Stomach (tissue), 9 donors: ENCODE results near the gene DCLRE1C. TPM values are rescaled to one million over a fixed set of nuclear protein-coding genes. Genes with fewer than 3 reads are reported as not detected.

Experiments used
- DNase-seq, 2 donors: peaks; one replicate each; pipeline versions ENCODE4 v3.0.0 to v3.0.0-alpha.2; 2013 to 2019
- H3K27ac ChIP-seq, 5 donors: fragments of 200-600 bp in 4 of 5; sonication (generic) in 4 of 5; one replicate each; pipeline ENCODE4 v1.5.1; 2013 to 2019; ENCODE audit warnings: mild to moderate bottlenecking in 1 of 5, moderate library complexity in 1 of 5
- H3K27me3 ChIP-seq, 3 donors: fragments of 200-600 bp; sonication (generic); one replicate each; pipeline ENCODE4 v1.5.1; 2017 to 2019; ENCODE audit warnings: mixed run types in 1 of 3
- H3K36me3 ChIP-seq, 4 donors: fragments of 200-600 bp; sonication (generic); 1 replicate in 3 of 4; 2 replicates in 1 of 4; pipeline ENCODE4 v1.5.1; 2016 to 2019
- H3K4me1 ChIP-seq, 4 donors: fragments of 200-600 bp; sonication (generic); one replicate each; pipeline ENCODE4 v1.5.1; 2016 to 2019
- H3K4me3 ChIP-seq, 4 donors: fragments of 200-600 bp; sonication (generic) in 3 of 4; one replicate each; pipeline ENCODE4 v1.5.1; 2016 to 2019; ENCODE audit warnings: mild to moderate bottlenecking in 1 of 4
- H3K9me3 ChIP-seq, 4 donors: fragments of 200-600 bp; sonication (generic); one replicate each; pipeline ENCODE4 v1.5.1; 2016 to 2019
- EP300 ChIP-seq: sonication (generic); formaldehyde crosslinking; IDR thresholded peaks from one replicate; pipeline ENCODE4 v1.6.1; 2017; ENCODE audit warnings: antibody characterized with exemption
- POLR2A ChIP-seq, 4 donors: fragments of 450-650 bp; IDR thresholded peaks; one replicate each; pipeline ENCODE4 v1.6.1; 2016; ENCODE audit warnings: antibody characterized with exemption in 4 of 4, control low read depth in 2 of 4, mild to moderate bottlenecking in 1 of 4, moderate library complexity in 1 of 4
- POLR2AphosphoS5 ChIP-seq, 3 donors: sonication (generic); formaldehyde crosslinking; IDR thresholded peaks; one replicate each; pipeline ENCODE4 v1.6.1; 2016; ENCODE audit warnings: antibody characterized with exemption in 3 of 3
- WGBS, 5 donors: extraction: QIAGEN DNeasy Blood & Tissue Kit in 3 of 5; methylation state at CpG; one replicate each; pipeline versions ENCODE4 v1.1.5 to v1.1.7; 2013 to 2018; 5-methylcytosine and 5-hydroxymethylcytosine counted together
- intact Hi-C: fragments of 100-400 bp; cut with DNase I; formaldehyde crosslinking; loops from one replicate; pipeline ENCODE4 v1.15.1; 2023; ENCODE audit warnings: low total_unique reads
- polyA plus RNA-seq, 3 donors: library from polyadenylated mRNA; stranded (reverse); fragments of 200-250 nt; gene quantifications; one replicate each; pipeline ENCODE4 v1.2.3, GENCODE V29; 2013
- total RNA-seq, 5 donors: library from RNA; depleted of rRNA; stranded (reverse); fragments of >200 nt; gene quantifications; one replicate each; pipeline versions ENCODE4 v1.1.0 to v1.2.3, GENCODE V29; 2014 to 2016
- TF ChIP-seq, protein P1 (sequence below), 7 experiments: fragments of 450-650 bp in 4 of 7; fragments of 200-600 bp in 3 of 7; sonication (generic) in 3 of 7; IDR thresholded peaks; one replicate each; pipeline ENCODE4 v1.5.1; 2016 to 2019; ENCODE audit warnings: antibody characterized with exemption in 7 of 7, control low read depth in 2 of 7, mild to moderate bottlenecking in 1 of 7
- donor health status: healthy with polysubstance abuse.
- donor health status: Bipolar disorder and iron deficiency.
- donor health status: healthy.

Gene DCLRE1C
- total and polyA plus RNA-seq, 8 donors: 3.1 to 27.4 (median 7.7) TPM

DNA sequence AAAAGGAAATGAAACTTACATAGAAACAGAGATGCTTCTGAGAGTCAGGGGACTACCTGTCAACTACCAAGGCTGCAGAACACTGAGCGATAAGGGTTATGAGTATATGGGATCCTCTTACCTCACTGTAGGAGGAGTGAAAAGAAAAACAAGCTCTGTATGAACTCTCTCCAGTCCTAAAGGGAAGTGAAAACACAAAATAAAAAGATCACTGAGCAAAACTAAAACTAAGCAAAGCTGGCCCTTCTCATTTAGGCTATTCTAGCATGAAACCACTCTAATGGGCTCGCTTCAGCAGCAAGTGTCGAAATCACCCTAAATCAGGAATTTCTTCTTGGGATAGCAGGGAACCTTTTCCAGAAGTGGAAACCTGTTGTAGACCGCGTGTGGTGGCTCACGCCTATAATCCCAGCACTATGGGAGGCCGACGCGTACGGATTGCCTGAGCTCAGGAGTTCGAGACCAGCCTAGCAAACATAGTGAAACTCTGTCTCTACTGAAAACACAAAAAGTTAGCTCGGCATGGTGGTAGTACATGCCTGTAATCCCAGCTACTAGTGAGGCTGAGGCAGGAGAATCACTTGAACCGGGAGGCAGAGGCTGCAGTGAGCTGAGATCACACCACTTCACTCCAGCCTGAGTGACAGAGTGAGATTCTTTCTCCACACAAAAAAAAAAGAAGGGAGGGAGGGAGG, 27.0 kb downstream of the DCLRE1C start:
- WGBS, 5 donors: 89 to 95% (median 92%) methylated on average over 13 of the region's 13 CpGs
- DNase-seq: no peak
- Histone ChIP-seq H3K27me3 (no peaks in the 10 kb centered on the region), H3K27ac (peak overlapping the region; percentile 0 to 81 (median 73)), H3K36me3 (peaks cover 28 to 100% (median 98%) of the 10 kb centered on the region in 4 donors), H3K4me3 (no peak overlapping the region), H3K9me3 (no peaks in the 10 kb centered on the region), H3K4me1 (no peaks in the 10 kb centered on the region)
- TF ChIP-seq EP300 (no peak), POLR2A (IDR thresholded peaks at IDR 0.05) (no peak), POLR2AphosphoS5 (IDR thresholded peaks at IDR 0.05) (no peak)
- TF ChIP-seq, protein P1, sequence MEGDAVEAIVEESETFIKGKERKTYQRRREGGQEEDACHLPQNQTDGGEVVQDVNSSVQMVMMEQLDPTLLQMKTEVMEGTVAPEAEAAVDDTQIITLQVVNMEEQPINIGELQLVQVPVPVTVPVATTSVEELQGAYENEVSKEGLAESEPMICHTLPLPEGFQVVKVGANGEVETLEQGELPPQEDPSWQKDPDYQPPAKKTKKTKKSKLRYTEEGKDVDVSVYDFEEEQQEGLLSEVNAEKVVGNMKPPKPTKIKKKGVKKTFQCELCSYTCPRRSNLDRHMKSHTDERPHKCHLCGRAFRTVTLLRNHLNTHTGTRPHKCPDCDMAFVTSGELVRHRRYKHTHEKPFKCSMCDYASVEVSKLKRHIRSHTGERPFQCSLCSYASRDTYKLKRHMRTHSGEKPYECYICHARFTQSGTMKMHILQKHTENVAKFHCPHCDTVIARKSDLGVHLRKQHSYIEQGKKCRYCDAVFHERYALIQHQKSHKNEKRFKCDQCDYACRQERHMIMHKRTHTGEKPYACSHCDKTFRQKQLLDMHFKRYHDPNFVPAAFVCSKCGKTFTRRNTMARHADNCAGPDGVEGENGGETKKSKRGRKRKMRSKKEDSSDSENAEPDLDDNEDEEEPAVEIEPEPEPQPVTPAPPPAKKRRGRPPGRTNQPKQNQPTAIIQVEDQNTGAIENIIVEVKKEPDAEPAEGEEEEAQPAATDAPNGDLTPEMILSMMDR (IDR thresholded peaks at IDR 0.05): no peak
- intact Hi-C loops: no loop called here

DNA sequence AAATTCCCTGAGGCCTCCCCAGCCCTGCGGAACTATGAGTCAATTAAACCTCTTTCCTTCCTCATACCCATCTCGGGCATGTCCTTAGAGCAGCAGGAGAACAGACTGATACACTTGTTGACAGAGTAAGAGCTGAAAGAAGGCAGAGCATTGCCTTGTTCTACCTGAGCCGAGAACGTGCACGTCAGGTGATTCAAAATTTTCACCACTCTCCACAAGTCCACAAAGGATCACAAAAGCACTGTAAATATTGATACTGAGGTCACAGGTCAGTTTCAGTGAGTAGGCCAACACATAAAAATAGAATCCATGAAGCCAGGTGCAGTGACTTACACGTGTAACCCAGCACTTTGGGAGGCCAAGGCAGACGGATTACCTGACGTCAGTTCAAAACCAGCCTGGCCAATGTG, 27.8 kb downstream of the DCLRE1C start:
- H3K27ac ChIP-seq: peak overlapping the region; percentile 67 to 81 (median 73)
- H3K36me3 ChIP-seq: peaks cover 26 to 100% (median 98%) of the 10 kb centered on the region in 4 donors
- intact Hi-C loops: no loop called here
- WGBS, 5 donors: 33 to 65% (median 55%) methylated on average over 8 of the region's 8 CpGs
- DNase-seq: peak; percentile 66 to 88
- H3K4me1 ChIP-seq: no peaks in the 10 kb centered on the region
- H3K4me3 ChIP-seq: no peak overlapping the region
- TF ChIP-seq POLR2A (IDR thresholded peaks at IDR 0.05) (no peak), POLR2AphosphoS5 (IDR thresholded peaks at IDR 0.05) (peak in 2 of 3 donors; percentile 70 to 84)
- H3K9me3 ChIP-seq: no peaks in the 10 kb centered on the region
- no peaks in the 10 kb centered on the region for H3K27me3 ChIP-seq

DNA sequence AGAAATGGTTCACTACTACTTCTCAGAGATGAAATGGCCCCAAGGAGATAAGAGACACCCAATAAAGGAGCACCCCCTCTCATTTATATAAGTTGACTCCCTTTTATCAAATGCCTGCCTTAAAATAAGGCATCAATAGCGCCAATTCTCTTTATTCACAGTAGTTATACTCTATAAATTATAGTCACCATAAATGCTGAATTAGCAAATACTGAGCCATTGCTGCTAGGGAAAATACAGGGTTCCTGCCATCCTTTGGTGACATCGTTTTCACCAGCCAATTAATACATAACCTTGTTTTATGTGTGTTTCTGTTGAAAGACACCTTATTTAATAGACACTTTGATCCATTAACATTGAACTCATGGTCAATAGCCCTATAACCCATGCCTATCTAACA, 28.6 kb downstream of the DCLRE1C start:
- TF ChIP-seq, protein P1 (IDR thresholded peaks at IDR 0.05): no peak
- TF ChIP-seq POLR2A (IDR thresholded peaks at IDR 0.05) (no peak), POLR2AphosphoS5 (IDR thresholded peaks at IDR 0.05) (no peak)
- no peak for DNase-seq
- peak overlapping the region in 4 of 5 donors; percentile 67 to 81 (median 74) for H3K27ac ChIP-seq
- intact Hi-C loops: no loop called here
- no peaks in the 10 kb centered on the region for H3K27me3 ChIP-seq
- no peaks in the 10 kb centered on the region for H3K4me1 ChIP-seq
- H3K36me3 ChIP-seq: peaks cover 27 to 100% (median 98%) of the 10 kb centered on the region in 4 donors
- no peaks in the 10 kb centered on the region for H3K9me3 ChIP-seq
- WGBS, 5 donors: 97 to 99% (median 99%) methylated on average over 2 of the region's 2 CpGs
- H3K4me3 ChIP-seq: no peak overlapping the region

DNA sequence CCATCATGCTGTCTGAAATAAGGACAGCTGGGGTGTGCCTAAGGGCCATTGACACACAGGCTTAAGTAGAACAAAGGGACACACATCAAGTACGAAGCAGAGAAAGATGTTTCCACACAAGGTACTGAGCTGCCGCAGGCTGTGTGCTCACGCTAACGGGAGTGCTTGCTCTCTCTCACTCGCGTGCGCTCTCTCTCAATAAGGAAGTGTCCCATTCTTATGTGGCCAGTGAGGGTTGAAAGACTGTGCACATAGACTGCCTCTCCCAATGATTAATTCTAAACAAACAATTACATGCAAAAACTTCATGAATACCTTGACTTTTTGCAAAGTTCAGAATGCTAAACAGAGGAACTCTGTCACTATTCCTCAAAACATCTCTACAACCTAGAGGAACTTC, 29.9 kb downstream of the DCLRE1C start:
- Histone ChIP-seq H3K4me3 (no peak overlapping the region), H3K36me3 (peaks cover 35 to 100% (median 98%) of the 10 kb centered on the region in 4 donors), H3K9me3 (no peaks in the 10 kb centered on the region), H3K27ac (peak overlapping the region in 1 of 5 donors; percentile 73), H3K4me1 (no peaks in the 10 kb centered on the region), H3K27me3 (no peaks in the 10 kb centered on the region)
- intact Hi-C loops: no loop called here
- 93 to 98% (median 97%) methylated on average over 7 of the region's 7 CpGs for WGBS, 5 donors
- TF ChIP-seq EP300: no peak
- peak in 1 of 3 donors; percentile 16 for TF ChIP-seq POLR2AphosphoS5 (IDR thresholded peaks at IDR 0.05)
- TF ChIP-seq, protein P1 (IDR thresholded peaks at IDR 0.05): no peak
- DNase-seq: peak in 1 of 2 donors; percentile 20

DNA sequence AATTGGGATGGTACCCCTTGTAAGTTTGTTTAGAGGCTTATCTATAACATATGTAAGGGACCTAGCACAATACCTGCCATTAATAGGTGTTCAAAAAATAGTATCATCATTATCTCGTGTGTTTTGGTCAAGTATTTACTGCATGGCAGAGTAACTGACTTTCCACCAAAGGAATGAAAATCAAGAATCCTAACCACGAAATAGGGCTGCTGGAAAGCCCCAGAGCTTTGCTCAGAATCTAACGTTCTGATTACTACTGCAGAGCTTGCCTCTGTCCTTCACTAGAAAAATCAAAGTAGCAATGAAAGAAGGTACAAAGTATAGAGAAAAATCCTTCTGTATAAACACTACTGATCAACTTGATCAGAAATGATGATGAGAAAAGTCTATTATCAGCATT, 34.9 kb downstream of the DCLRE1C start:
- Histone ChIP-seq H3K27ac (no peak overlapping the region), H3K27me3 (no peaks in the 10 kb centered on the region), H3K4me3 (no peak overlapping the region), H3K4me1 (no peaks in the 10 kb centered on the region), H3K9me3 (peaks cover 0 to 26% (median 23%) of the 10 kb centered on the region in 4 donors), H3K36me3 (peaks cover 49 to 95% (median 92%) of the 10 kb centered on the region in 4 donors)
- DNase-seq: no peak
- intact Hi-C loops: no loop called here
- 88 to 97% (median 90%) methylated on average over 3 of the region's 3 CpGs for WGBS, 5 donors
- no peak for TF ChIP-seq EP300
- TF ChIP-seq, protein P1 (IDR thresholded peaks at IDR 0.05): no peak
- no peak for TF ChIP-seq POLR2A (IDR thresholded peaks at IDR 0.05)
- TF ChIP-seq POLR2AphosphoS5 (IDR thresholded peaks at IDR 0.05): no peak
